Nephron progenitor cell (in vitro differentiated cells): Measurements from ENCODE around the gene TMEM97.

Source experiments
- DNase-seq: peaks from one replicate; pipeline ENCODE4 v3.0.0; 2021
- H3K27ac Mint-ChIP-seq: 2 replicates; pipeline ENCODE4 v1.8.0; 2021; ENCODE audit warnings: mild to moderate bottlenecking, moderate library complexity, mixed read lengths
- H3K27me3 Mint-ChIP-seq: 2 replicates; pipeline ENCODE4 v1.8.0; 2021; ENCODE audit warnings: mild to moderate bottlenecking, low read depth, mixed read lengths; ENCODE audit not compliant: poor library complexity
- H3K36me3 Mint-ChIP-seq: 2 replicates; pipeline ENCODE4 v1.8.0; 2021; ENCODE audit warnings: low read depth, mixed read lengths
- H3K4me1 Mint-ChIP-seq: 2 replicates; pipeline ENCODE4 v1.8.0; 2021; ENCODE audit warnings: mixed read lengths
- H3K4me3 Mint-ChIP-seq: 2 replicates; pipeline ENCODE4 v1.8.0; 2021; ENCODE audit warnings: mild to moderate bottlenecking, moderate library complexity, mixed read lengths
- H3K9me3 Mint-ChIP-seq: 2 replicates; pipeline ENCODE4 v1.8.0; 2021; ENCODE audit warnings: mild to moderate bottlenecking, moderate library complexity, mixed read lengths
- TF ChIP-seq, protein P1 (sequence below): fragments of 200-600 bp; sonication (generic); IDR thresholded peaks from 2 replicates; pipeline ENCODE4 v1.5.0; 2021; ENCODE audit warnings: antibody characterized with exemption

Gene TMEM97

DNA sequence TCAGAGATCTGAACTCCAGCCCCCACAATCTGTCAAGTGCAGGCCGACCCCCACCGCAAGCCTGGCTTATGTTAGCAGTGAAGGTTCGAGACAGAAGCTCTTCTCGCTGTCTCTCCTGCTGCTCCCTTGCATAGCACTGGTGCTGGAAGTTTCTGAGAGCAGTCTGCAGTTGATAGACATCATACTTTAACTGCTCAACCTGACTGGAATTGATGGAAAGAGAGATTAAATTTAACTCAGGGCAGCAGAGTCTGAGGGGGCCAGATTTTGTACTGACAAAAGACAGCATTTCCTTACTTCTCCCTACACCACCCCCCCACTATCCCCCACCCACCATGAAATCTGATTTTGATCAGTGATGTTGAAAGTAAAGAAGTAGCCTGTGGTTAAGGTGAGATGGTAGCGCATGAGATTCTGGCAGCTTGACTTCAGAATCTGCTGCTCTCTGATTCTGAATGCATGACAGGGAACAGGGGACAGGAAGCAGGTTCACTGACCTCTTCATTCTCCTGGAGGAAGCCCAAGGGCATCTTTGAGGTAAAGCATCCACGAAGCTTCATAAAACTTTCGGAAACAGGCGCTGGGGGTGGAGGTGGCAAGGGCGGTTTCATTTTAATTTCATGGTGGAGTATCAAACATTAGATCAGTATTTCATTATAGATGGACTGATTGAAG is 44.3 kb upstream of the TMEM97 start:
- Mint-ChIP-seq H3K27me3 (peaks cover 12% of the 10 kb centered on the region), H3K27ac (no peak overlapping the region), H3K4me3 (no peak overlapping the region)

DNA sequence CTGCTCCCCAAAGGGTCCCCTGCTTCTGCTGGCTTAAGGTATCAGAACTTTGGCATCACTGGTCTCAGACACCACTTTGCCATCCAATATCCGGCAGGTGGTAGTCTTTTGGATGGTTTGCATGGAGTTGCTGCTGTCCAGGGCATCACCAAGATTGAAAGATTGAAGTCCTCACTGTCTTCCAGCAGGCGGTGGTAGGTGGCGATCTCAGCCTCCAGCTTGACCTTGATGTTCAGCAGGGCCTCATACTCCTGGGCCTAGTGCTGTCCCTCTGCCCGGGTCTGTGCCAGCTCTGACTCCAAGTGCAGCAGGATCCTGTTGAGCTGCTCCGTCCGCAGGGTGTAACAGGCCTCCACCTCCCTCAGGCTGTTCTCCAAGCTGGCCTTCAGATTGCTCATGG is 43.0 kb upstream of the TMEM97 start:
- no peak overlapping the region for H3K27ac Mint-ChIP-seq
- no peaks in the 10 kb centered on the region for H3K36me3 Mint-ChIP-seq
- peaks cover 12% of the 10 kb centered on the region for H3K27me3 Mint-ChIP-seq
- H3K4me1 Mint-ChIP-seq, result peaks cover 9% of the 10 kb centered on the region
- H3K9me3 Mint-ChIP-seq, result no peaks in the 10 kb centered on the region
- TF ChIP-seq, protein P1, sequence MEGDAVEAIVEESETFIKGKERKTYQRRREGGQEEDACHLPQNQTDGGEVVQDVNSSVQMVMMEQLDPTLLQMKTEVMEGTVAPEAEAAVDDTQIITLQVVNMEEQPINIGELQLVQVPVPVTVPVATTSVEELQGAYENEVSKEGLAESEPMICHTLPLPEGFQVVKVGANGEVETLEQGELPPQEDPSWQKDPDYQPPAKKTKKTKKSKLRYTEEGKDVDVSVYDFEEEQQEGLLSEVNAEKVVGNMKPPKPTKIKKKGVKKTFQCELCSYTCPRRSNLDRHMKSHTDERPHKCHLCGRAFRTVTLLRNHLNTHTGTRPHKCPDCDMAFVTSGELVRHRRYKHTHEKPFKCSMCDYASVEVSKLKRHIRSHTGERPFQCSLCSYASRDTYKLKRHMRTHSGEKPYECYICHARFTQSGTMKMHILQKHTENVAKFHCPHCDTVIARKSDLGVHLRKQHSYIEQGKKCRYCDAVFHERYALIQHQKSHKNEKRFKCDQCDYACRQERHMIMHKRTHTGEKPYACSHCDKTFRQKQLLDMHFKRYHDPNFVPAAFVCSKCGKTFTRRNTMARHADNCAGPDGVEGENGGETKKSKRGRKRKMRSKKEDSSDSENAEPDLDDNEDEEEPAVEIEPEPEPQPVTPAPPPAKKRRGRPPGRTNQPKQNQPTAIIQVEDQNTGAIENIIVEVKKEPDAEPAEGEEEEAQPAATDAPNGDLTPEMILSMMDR, result no peak
- H3K4me3 Mint-ChIP-seq, result no peak overlapping the region
- no peak for DNase-seq

More for the DNA sequence above, 44.3 kb upstream of the TMEM97 start:
- TF ChIP-seq, protein P1, result no peak
- H3K4me1 Mint-ChIP-seq, result peaks cover 9% of the 10 kb centered on the region
- no peak for DNase-seq
- H3K36me3 Mint-ChIP-seq, result no peaks in the 10 kb centered on the region
- H3K9me3 Mint-ChIP-seq, result peaks cover under 1% of the 10 kb centered on the region

DNA sequence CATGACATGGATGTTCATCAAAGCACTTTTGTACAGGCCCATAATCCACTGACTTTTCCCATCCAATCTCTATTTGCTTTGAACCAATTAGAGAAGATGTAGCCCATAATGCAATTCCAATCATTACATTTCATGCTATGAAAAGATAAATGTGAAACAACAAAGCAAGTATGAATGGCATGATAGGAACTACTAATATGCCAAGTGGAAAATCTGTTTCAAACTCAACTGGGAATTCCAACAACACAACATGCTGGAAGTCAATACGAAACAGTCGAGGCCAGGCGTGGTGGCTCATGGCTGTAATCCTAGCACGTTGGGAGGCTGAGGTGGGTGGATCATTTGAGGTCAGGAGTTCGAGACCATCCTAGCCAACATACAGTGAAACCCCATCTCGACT is 39.6 kb upstream of the TMEM97 start:
- Mint-ChIP-seq H3K27ac (no peak overlapping the region), H3K27me3 (peaks cover 8% of the 10 kb centered on the region), H3K9me3 (no peaks in the 10 kb centered on the region), H3K36me3 (no peaks in the 10 kb centered on the region), H3K4me1 (peaks cover 15% of the 10 kb centered on the region), H3K4me3 (no peak overlapping the region)
- TF ChIP-seq, protein P1, result no peak
- DNase-seq, result no peak

GRCh38 chr17:28280826-28281225 is 38.2 kb upstream of the TMEM97 start:
- TF ChIP-seq, protein P1, result no peak
- Mint-ChIP-seq H3K9me3 (no peaks in the 10 kb centered on the region), H3K4me1 (peaks cover 8% of the 10 kb centered on the region), H3K27ac (no peak overlapping the region), H3K36me3 (no peaks in the 10 kb centered on the region), H3K27me3 (peaks cover 8% of the 10 kb centered on the region), H3K4me3 (no peak overlapping the region)
- DNase-seq, result no peak

- Mint-ChIP-seq H3K4me3 (no peak overlapping the region), H3K27me3 (peaks cover 7% of the 10 kb centered on the region), H3K27ac (peak overlapping the region; percentile 68), H3K4me1 (peaks cover 8% of the 10 kb centered on the region), H3K9me3 (no peaks in the 10 kb centered on the region), H3K36me3 (no peaks in the 10 kb centered on the region)
- TF ChIP-seq, protein P1, result no peak
- DNase-seq, result no peak
These were observed 36.4 kb upstream of the TMEM97 start for GRCh38 chr17:28282596-28282995.

DNA sequence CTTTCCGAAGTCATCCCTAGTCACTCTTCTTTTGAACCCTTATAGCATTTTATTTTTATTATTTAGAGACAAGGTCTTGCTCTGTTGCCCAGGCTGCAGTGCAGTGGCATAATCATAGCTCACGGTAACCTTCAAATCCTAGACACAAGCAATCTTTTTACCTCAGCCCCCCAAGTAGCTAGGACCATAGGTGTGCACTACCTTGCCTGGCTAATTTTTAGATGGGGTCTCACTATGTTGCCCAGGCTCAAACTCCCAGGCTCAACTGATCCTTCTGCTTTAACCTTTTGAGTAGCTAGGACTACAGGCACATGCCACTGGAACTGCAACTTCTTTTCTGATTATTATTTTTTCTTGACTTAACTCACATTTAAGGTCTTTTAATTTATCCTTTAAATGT is 33.0 kb upstream of the TMEM97 start:
- H3K27me3 Mint-ChIP-seq, result peaks cover 7% of the 10 kb centered on the region
- H3K36me3 Mint-ChIP-seq, result no peaks in the 10 kb centered on the region
- DNase-seq, result no peak
- TF ChIP-seq, protein P1, result no peak
- no peak overlapping the region for H3K4me3 Mint-ChIP-seq
- H3K4me1 Mint-ChIP-seq, result peaks cover 8% of the 10 kb centered on the region
- no peaks in the 10 kb centered on the region for H3K9me3 Mint-ChIP-seq
- H3K27ac Mint-ChIP-seq, result no peak overlapping the region
